ENCODE measurements around the gene ACY1.

ACY1 gene

DNA sequence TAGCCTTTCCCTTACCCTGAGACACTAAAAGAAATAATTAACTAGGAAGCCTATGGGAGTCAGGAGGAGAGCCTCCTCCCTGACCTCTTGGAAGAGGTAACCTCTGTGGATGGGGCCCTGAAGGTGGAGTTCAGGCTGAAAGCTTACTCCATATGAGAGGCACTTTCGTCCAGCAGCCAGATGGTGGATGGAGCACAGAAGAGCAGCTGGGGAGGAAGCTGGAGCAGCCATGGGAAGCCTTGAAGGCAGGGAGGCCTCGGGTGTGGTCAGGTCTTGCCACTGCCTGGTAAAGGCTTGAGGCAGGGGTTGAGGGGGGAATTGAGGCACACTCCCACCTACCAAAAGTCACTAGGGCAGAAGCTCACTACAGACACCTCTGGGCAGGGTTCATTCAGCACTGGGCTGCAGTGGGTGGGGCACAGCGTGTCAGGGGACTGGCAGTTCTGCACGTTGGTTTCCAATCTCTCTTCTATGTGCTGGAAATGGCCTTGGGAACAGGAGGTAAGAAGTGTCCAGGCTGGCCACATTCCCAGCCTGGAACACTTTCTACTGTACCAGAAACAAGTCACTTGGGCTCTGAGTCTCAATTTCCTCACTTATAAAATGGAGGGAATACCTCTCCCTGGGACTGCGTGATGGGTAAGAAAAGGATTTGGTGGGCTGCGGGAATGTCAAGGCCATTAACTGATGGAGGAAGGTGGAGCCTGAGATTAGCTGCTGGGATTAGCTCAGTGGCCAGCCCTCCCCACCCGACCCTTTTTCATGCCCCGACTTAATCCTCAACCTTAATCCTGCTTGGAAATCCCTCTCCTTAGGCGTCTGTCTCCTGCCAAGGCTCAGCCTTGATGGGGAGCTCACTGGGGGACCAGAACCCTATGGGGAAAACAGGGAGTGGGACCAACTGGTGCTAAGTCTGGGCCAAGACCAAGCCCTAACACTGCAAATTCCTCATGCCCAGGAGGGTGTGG is 21.4 kb upstream of the ACY1 start:
- in situ Hi-C loops (cut with HindIII; ENCODE audit: low pct_unique_long_range_greater_than_20kb, low sequenced_read_pairs) = no loop called here
- TF ChIP-seq JUND (IDR thresholded peaks at IDR 0.05; ENCODE audit: low read depth) = no peak
- DNase-seq (ENCODE audit: low read depth in 1 of 2, low spot score in 1 of 2) = no peak

DNA sequence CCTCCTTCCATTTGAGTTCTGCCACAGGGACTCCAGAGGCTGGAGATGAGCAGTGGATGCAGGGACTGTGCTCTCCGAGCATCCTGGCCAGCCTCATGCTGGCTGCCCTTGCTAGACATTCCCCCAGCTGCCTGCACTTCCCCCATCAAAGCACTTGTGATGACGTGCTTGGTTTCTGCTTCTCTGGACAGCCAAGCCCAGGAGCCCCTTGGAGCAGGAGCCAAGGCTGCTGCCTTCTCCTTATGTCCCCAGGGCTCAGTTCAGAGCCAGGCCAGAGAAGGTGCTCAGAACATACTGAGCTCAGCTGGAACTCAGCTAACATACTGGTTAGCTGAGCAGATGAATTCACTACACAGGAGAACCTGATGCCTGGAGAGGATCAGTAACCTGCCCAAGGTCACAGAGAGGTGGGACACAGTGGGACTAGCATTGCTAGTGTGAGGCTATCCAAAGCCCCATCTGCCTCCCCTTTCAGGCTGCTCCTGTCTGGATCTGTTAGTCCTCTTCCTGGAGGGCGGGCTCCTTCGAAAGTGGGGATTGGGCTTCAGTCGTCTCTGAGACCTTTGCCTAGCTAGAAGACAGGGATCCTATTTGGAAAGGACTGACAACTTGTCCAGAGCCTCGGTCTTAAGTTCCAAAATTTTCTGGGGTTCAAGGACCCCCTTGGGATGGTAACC is 20.3 kb upstream of the ACY1 start:
- TF ChIP-seq JUND (IDR thresholded peaks at IDR 0.05; ENCODE audit: low read depth) = no peak
- DNase-seq (ENCODE audit: low read depth in 1 of 2, low spot score in 1 of 2) = no peak
- in situ Hi-C loops (cut with HindIII; ENCODE audit: low pct_unique_long_range_greater_than_20kb, low sequenced_read_pairs) = no loop called here

DNA sequence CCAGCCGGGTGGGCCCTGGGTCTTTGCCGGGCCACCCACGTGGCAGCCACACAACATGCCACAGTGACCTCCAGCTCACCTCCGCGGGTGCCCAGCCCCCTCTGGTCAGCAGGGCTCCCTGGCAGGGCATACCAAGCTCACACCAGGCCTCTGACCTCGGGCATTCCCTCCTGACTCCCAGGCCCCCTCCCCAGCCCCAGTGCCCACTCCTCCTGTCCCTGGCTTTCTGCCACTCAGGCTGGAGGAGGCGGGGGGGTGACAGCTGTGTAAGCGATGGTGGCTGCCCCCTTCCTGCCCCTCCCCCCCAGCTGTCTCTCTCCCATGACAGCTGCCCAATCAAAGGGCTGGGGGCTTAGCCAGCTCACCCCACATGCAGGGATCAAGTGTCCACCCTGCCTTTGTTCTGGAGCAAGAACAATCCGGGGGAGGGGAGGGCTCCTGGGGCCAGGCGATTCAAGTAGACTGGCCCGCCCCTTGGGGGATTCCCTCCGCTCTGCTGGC is 19.3 kb upstream of the ACY1 start:
- no peak for TF ChIP-seq JUND (IDR thresholded peaks at IDR 0.05; ENCODE audit: low read depth)
- no peak for DNase-seq (ENCODE audit: low read depth in 1 of 2, low spot score in 1 of 2)
- in situ Hi-C loops (cut with HindIII; ENCODE audit: low pct_unique_long_range_greater_than_20kb, low sequenced_read_pairs) = no loop called here

DNA sequence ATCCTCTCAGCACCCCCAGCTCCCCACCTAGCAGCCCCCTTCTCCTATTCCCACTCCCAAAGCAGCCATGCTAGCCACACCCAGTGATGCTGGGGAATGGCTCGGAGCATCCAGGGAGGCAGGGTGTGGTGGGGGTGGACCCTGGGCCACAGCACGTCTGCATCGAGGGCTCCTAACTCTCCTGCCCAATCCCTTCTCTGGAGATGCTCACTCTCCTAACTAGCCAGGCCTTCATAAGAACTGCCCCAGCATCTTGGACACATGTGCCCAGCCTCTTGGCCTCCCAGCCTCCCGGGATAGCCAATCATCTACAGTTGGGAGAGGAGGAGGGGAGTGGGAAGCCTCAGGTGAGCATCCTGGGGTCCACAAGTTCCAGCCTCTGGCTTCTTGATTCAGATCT is 18.8 kb upstream of the ACY1 start:
- in situ Hi-C loops (cut with HindIII; ENCODE audit: low pct_unique_long_range_greater_than_20kb, low sequenced_read_pairs) = no loop called here
- no peak for TF ChIP-seq JUND (IDR thresholded peaks at IDR 0.05; ENCODE audit: low read depth)
- no peak for DNase-seq (ENCODE audit: low read depth in 1 of 2, low spot score in 1 of 2)

DNA sequence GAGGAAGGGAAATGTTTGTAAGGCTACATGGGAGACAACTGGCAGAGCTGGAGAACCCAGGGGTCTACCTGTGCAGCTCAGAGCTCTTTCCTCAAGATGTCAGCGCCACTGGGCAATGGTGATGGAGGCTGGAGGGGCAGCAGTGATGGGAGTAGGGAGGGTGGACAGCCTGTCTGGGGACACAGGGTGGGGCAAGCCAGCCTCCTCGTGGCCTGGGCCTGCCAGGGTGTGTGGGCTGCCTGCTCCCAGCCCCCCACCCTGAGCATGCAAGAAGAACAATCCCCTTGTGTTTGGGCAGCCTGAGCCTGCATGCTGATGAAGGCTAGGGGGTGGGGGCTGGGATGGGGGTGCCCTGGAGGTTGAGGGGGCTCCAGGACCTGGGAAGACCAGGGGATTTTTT is 17.3 kb upstream of the ACY1 start:
- no peak for DNase-seq (ENCODE audit: low read depth in 1 of 2, low spot score in 1 of 2)
- TF ChIP-seq JUND (IDR thresholded peaks at IDR 0.05; ENCODE audit: low read depth) = no peak
- in situ Hi-C loops (cut with HindIII; ENCODE audit: low pct_unique_long_range_greater_than_20kb, low sequenced_read_pairs) = no loop called here

DNA sequence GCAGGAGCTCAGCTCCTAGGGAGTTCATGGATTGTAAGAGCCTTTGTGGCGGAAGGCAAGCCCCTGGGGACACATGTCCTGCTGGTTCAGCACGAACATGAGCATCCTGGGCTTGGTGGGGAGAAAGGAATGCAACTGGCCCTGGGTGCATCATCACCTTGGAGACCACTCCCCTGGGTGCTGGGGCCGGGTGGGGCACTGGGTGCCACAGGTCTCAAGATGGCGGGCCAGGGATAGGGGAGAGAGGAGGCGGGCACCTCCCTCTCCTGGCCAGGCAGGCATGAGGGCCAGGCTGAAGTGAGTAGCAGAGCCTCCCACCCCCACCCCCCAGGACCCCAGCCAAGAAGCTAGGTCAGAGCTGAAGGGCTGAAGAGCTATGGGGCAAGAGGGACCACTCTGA is 16.8 kb upstream of the ACY1 start:
- no peak for DNase-seq (ENCODE audit: low read depth in 1 of 2, low spot score in 1 of 2)
- in situ Hi-C loops (cut with HindIII; ENCODE audit: low pct_unique_long_range_greater_than_20kb, low sequenced_read_pairs) = no loop called here
- TF ChIP-seq JUND (IDR thresholded peaks at IDR 0.05; ENCODE audit: low read depth) = no peak

DNA sequence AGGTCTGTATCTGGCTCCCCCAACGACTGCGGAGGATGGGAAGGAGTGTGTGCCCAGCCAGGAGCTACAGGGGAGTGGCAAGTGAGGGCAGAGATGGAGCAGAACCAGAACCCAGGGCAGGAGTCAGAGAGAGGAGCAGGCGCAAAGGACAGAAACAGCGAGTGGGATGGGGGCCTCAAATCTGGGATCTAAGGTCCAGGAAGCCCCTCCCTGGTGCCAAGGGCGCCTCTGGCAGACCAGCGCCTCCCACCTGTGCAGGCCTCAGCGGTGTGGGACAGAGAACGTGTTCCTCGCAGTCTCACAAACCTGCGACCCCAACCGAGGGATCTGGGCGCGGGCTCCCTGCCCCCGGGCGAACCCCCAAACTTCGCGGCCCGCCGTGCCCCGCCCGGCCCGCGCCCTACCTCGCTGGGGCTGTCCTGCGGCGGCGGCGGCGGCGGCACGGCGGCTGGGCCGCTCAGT is 16.4 kb upstream of the ACY1 start:
- DNase-seq (ENCODE audit: low read depth in 1 of 2, low spot score in 1 of 2) = no peak
- in situ Hi-C loops (cut with HindIII; ENCODE audit: low pct_unique_long_range_greater_than_20kb, low sequenced_read_pairs) = no loop called here
- TF ChIP-seq JUND (IDR thresholded peaks at IDR 0.05; ENCODE audit: low read depth) = no peak

DNA sequence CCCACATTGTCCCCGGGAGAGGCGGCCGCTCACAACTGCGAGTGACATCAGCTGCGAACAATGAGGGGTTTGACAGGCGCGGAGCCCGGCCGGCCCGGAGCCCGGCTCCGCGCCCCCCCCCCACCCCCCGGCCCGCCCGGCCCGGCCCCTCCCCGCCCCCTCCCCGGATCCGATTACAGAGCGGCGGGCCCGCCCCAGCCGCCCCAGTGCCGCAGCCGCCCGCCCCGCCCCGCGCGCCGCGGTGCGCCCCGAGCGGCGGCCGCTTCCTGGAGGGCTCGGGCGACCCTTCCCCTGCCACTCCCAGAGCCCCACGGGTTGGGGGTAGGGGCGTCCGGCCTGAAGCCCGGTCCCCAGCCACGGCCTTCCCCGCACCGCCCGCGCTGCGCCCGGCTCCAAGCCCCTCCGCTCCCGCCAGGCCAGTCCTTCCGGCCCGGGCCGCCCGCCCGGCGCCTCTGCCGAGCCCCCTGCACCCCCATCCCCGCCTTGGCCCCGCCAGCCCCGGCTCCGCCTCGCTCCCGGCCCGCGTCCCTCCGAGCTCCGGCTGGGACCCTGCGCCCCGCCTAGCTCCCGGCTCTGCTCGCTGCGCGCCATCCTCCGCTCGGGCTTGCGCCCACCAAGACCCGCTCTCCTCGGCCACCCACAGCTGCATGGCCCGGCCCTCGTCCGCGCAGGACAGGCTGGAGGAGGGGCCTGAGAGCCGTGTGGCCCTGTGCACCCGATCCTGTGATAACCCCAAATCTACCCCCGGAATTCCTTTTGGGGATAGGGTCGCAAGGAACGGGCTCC is 15.8 kb upstream of the ACY1 start, which contains the start of gene PCBP4:
PCBP4 (minus strand) TSS at position 71 of the 786 bp plus-strand sequence. CDS start 6,214 bp downstream, outside the sequence.
- no peak for TF ChIP-seq JUND (IDR thresholded peaks at IDR 0.05; ENCODE audit: low read depth)
- in situ Hi-C loops (cut with HindIII; ENCODE audit: low pct_unique_long_range_greater_than_20kb, low sequenced_read_pairs) = no loop called here
- peak; percentile 47 to 76 for DNase-seq (ENCODE audit: low read depth in 1 of 2, low spot score in 1 of 2)

DNA sequence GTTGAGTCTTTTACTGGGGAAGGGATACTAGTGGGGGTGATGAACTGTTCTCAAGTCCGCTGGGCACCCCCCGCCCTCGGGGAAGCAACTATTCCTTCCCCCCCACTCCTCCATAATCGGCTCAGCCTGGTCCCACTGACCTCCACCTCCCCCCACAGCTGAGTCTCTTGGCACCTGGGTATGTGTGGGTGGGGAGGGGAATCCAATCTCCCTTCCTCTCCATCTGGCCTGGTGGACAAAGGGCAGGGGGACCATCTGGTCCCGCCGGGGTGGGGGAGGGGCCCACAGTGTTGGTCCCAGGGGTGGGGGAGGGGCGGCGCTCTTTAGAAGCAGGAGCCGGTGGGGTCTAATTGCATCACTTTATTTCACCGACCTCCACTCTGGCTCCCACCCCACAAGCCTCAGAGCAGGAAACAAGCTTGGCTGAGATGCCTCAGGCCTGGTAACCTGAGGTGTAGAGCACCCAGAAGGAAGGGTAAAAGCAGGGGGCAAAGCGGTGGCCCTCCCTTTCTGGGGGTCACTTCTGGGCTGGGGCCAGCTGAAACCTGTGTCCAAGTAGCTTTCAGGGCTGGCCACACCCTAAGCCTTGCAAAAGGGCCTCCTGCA is 15.1 kb upstream of the ACY1 start:
- in situ Hi-C loops (cut with HindIII; ENCODE audit: low pct_unique_long_range_greater_than_20kb, low sequenced_read_pairs) = no loop called here
- DNase-seq (ENCODE audit: low read depth in 1 of 2, low spot score in 1 of 2) = no peak
- TF ChIP-seq JUND (IDR thresholded peaks at IDR 0.05; ENCODE audit: low read depth) = no peak

DNA sequence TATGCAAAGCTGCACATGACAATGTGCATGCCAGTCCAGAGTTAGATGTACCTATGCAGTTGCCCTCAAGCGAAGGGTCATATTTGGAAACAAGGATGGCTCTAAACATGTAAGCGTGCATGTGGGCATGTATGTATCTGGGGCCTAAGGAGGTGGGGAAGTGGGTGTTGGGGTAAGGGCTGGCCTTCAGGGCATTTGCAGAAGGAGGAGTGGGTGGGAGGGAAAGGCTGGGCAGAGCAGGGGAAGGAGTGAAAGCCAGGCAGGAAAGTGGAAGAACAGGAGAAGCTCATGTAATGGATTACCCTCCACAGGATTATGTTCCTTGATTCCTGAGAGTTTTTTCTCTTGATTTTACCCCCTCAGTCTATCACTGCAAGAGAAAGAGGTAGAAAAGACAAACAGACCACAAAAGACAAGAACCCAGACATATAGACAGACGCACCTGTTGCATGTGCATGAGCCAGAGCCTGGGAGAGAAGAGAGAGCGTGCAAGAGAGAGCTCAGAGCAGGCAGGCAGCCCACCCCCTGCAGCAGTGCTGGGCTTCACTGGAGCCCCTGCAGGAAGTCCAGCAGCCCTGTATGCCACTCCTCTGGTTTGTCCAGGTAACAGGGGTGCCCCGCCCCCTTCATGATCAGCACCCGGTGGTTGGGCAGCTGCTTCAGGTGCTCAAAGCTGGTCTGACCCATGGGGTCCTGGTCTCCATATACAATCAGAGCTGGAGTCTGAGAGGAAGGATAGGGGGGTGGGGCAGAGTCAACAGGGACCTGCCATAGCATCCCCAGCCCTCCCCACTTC is 14.3 kb upstream of the ACY1 start:
- in situ Hi-C loops (cut with HindIII; ENCODE audit: low pct_unique_long_range_greater_than_20kb, low sequenced_read_pairs) = no loop called here
- TF ChIP-seq JUND (IDR thresholded peaks at IDR 0.05; ENCODE audit: low read depth) = no peak
- peak in 1 of 2 experiments; percentile 28 for DNase-seq (ENCODE audit: low read depth in 1 of 2, low spot score in 1 of 2)

DNA sequence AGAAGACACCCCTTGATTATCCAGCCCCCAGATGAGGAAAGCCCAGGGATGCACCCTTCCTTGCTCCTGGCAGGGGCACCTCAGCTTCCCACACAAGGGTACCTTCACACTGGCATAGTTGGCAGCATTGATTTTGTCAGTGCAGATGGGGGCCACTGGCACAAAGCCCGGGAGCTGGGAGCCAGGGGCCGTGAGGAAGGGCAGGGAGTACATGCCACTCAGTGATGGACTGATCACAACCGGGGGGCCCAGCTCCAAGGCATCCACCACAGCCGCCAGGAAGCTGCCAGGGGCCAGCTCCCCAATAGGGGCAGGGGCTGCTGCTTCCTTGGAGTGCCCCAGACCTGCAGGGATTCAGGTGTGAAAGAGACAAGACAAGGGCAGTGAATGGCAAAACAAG is 13.5 kb upstream of the ACY1 start:
- TF ChIP-seq JUND (IDR thresholded peaks at IDR 0.05; ENCODE audit: low read depth) = no peak
- in situ Hi-C loops (cut with HindIII; ENCODE audit: low pct_unique_long_range_greater_than_20kb, low sequenced_read_pairs) = no loop called here
- no peak for DNase-seq (ENCODE audit: low read depth in 1 of 2, low spot score in 1 of 2)
